Measurements from ENCODE around the gene OVAAL.

DNA sequence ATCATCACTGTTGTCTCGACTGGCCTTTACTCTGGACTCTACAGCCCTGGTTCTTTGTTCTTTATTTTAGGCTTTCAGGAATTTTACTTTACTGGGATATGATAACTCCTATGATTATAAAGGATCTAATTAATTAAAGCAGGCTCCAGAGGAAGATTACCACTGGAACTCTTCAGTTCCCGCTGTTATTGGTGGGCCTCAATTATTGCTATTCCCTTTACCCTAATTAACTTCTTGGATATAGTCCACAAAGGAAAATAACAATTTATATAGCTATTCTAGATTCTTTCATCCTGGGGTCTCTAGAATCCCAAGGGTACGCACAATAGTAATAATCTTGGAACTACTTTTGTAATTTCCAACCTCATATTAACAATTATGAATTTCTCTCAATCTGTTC, 8.5 kb upstream of the OVAAL start:
- TF ChIP-seq POLR2A (IDR thresholded peaks at IDR 0.05; ENCODE audit: low read length) (no peak), GATA1 (IDR thresholded peaks at IDR 0.05; ENCODE audit: low read depth, low read length) (no peak)

All from erythroblast (primary cell).